PFSK-1 (cell line): ENCODE data around the gene RNF212B. TPM values are rescaled to one million over a fixed set of nuclear protein-coding genes. Genes with fewer than 3 reads are reported as not detected.

ENCODE experiments used
- FOXP2 ChIP-seq: optimal IDR thresholded peaks from 2 replicates; pipeline ENCODE3; 2011; ENCODE audit warnings: borderline replicate concordance, control low read depth, inconsistent platforms; ENCODE audit not compliant: insufficient read depth; ENCODE audit errors: extremely low read length, extremely low read depth
- POLR2AphosphoS5 ChIP-seq: IDR thresholded peaks from 2 replicates; pipeline ENCODE4 v1.6.1; 2012; ENCODE audit warnings: low read depth, mild to moderate bottlenecking, control low read depth, low read length, moderate library complexity
- SIN3A ChIP-seq: IDR thresholded peaks from 2 replicates; pipeline ENCODE4 v1.6.1; 2012; ENCODE audit warnings: mild to moderate bottlenecking, low read length, moderate library complexity, borderline replicate concordance; ENCODE audit not compliant: insufficient read depth
- TAF1 ChIP-seq: IDR thresholded peaks from 2 replicates; pipeline ENCODE4 v1.6.1; 2012; ENCODE audit warnings: low read length, control low read depth, borderline replicate concordance; ENCODE audit not compliant: insufficient read depth
- polyA plus RNA-seq: library from polyadenylated mRNA; unstranded; fragments of >200 nt; gene quantifications from one replicate; pipeline ENCODE4 v1.2.1, GENCODE V29; 2012; ENCODE audit warnings: low read depth, missing spikeins; ENCODE audit not compliant: insufficient read length
- TF ChIP-seq, protein P1 (sequence below), 2 experiments: IDR thresholded peaks; 2 replicates each; pipeline versions ENCODE4 v1.6.1 to v1.8.0; 2011 to 2012; ENCODE audit warnings: low read depth in 2 of 2, low read length in 2 of 2, control low read depth in 1 of 2, inconsistent platforms in 1 of 2, mild to moderate bottlenecking in 1 of 2, moderate library complexity in 1 of 2; ENCODE audit not compliant: insufficient read depth in 1 of 2

Gene RNF212B, protein sequence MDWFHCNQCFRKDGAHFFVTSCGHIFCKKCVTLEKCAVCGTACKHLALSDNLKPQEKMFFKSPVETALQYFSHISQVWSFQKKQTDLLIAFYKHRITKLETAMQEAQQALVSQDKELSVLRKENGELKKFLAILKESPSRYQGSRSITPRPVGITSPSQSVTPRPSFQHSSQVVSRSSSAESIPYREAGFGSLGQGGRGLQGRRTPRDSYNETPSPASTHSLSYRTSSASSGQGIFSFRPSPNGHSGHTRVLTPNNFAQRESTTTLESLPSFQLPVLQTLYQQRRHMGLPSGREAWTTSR
- polyA plus RNA-seq: not detected

- no peak for TF ChIP-seq TAF1
- TF ChIP-seq SIN3A: no peak
- no peak for TF ChIP-seq POLR2AphosphoS5
- TF ChIP-seq FOXP2: no peak
- TF ChIP-seq, protein P1, sequence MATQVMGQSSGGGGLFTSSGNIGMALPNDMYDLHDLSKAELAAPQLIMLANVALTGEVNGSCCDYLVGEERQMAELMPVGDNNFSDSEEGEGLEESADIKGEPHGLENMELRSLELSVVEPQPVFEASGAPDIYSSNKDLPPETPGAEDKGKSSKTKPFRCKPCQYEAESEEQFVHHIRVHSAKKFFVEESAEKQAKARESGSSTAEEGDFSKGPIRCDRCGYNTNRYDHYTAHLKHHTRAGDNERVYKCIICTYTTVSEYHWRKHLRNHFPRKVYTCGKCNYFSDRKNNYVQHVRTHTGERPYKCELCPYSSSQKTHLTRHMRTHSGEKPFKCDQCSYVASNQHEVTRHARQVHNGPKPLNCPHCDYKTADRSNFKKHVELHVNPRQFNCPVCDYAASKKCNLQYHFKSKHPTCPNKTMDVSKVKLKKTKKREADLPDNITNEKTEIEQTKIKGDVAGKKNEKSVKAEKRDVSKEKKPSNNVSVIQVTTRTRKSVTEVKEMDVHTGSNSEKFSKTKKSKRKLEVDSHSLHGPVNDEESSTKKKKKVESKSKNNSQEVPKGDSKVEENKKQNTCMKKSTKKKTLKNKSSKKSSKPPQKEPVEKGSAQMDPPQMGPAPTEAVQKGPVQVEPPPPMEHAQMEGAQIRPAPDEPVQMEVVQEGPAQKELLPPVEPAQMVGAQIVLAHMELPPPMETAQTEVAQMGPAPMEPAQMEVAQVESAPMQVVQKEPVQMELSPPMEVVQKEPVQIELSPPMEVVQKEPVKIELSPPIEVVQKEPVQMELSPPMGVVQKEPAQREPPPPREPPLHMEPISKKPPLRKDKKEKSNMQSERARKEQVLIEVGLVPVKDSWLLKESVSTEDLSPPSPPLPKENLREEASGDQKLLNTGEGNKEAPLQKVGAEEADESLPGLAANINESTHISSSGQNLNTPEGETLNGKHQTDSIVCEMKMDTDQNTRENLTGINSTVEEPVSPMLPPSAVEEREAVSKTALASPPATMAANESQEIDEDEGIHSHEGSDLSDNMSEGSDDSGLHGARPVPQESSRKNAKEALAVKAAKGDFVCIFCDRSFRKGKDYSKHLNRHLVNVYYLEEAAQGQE (IDR thresholded peaks at IDR 0.05; ENCODE audit: insufficient read depth in 1 of 2, low read depth in 2 of 2, low read length in 2 of 2): no peak
Observed at GRCh38 chr14:23237772-23238594, at the start of gene RNF212B. RNF212B (plus strand) TSS chr14:23237936; CDS start chr14:23240346, 2,410 bp downstream.

GRCh38 chr14:23193432-23193831 is 44.3 kb upstream of the RNF212B start:
- TF ChIP-seq POLR2AphosphoS5: no peak
- TF ChIP-seq, protein P1 (IDR thresholded peaks at IDR 0.05; ENCODE audit: insufficient read depth in 1 of 2, low read depth in 2 of 2, low read length in 2 of 2): no peak
- no peak for TF ChIP-seq SIN3A
- no peak for TF ChIP-seq FOXP2
- TF ChIP-seq TAF1: no peak

- TF ChIP-seq, protein P1 (IDR thresholded peaks at IDR 0.05; ENCODE audit: insufficient read depth in 1 of 2, low read depth in 2 of 2, low read length in 2 of 2): no peak
Observed at GRCh38 chr14:23195552-23196101, 42.1 kb upstream of the RNF212B start.

DNA sequence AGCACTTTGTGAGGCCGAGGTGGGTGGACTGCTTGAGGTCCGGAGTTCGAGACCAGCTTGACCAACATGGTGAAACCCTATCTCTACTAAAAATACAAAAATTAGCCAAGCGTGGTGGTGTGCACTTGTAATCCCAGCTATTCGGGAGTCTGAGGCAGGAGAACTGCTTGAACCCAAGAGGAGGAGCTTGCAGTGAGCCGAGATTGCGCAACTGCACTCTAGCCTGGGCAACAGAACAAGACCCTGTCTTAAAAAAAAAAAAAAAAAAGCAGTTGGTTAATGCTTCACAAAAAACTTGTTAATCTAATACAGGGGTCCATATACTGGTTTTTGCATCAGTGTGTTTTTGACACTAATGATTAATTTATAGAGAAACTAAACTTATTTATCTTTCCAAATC is 35.7 kb upstream of the RNF212B start:
- TF ChIP-seq, protein P1 (IDR thresholded peaks at IDR 0.05; ENCODE audit: insufficient read depth in 1 of 2, low read depth in 2 of 2, low read length in 2 of 2): no peak
- no peak for TF ChIP-seq SIN3A
- TF ChIP-seq TAF1: no peak
- no peak for TF ChIP-seq POLR2AphosphoS5
- no peak for TF ChIP-seq FOXP2
